Jurkat, Clone E6-1 (cell line): ENCODE data around the gene MACC1. TPM values are rescaled to one million over a fixed set of nuclear protein-coding genes. Genes with fewer than 3 reads are reported as not detected.

Experiments
- DNase-seq: peaks from one replicate; pipeline ENCODE4 v3.0.0-alpha.2; 2011; ENCODE audit warnings: low read depth, low spot score
- H3K4me3 ChIP-seq: 2 replicates; pipeline ENCODE4 v1.5.1; 2011; ENCODE audit warnings: mild to moderate bottlenecking, low read length, control low read depth, moderate library complexity
- polyA plus RNA-seq: library from polyadenylated mRNA; unstranded; fragments of >200 nt; gene quantifications from one replicate; pipeline ENCODE4 v1.2.1, GENCODE V29; 2012; ENCODE audit warnings: missing spikeins; ENCODE audit not compliant: insufficient read length, insufficient read depth

MACC1 gene
- polyA plus RNA-seq = 0.39 TPM

DNA sequence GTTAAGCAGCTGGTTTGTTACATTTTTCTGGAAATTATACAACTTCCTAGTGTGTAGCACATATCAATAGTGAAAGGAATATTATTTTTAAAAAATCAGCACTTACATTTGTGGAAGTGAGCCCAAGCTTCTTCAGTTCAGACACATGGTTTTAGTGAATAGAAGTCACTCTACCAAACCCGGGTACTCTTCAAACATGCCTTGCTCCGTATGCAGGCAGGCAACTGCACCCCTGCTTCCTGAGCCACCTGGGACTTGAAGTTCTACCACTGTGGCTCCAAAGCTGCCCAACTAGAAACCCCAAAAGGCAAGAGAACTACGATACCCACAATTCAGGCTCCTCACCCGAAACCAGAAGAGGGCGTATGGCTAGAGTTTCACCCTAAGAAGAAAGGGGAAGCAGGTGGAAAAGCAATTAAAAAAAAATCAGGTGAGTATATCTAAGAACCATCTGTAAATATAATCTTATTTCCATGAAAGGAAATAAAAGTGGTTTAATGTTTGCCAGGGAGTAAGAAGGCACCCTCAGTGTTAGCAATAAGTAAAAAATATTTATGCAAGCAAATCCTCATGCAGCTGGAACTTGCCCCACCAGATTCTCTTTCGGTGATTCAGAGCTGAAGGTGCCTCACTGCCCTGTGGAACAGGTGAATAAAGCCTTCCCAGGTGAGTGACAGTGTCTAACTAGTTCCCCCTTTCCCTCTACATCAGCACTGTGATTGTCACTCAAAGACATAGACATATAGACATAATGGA lies at the start of gene MACC1:
TSS of gene MACC1 (minus strand) at position 192 of the 756 bp plus-strand sequence. CDS start 55,522 bp downstream, outside the sequence.
- peak; percentile 24 for DNase-seq
- H3K4me3 ChIP-seq = no peak within 1 kb of the TSS

- DNase-seq = no peak
- H3K4me3 ChIP-seq = no peak overlapping the region
These were observed 47.4 kb upstream of the MACC1 start for GRCh38 chr7:20264623-20265022.

- no peak overlapping the region for H3K4me3 ChIP-seq
- no peak for DNase-seq
These were observed 43.0 kb upstream of the MACC1 start for GRCh38 chr7:20260223-20260622.

DNA sequence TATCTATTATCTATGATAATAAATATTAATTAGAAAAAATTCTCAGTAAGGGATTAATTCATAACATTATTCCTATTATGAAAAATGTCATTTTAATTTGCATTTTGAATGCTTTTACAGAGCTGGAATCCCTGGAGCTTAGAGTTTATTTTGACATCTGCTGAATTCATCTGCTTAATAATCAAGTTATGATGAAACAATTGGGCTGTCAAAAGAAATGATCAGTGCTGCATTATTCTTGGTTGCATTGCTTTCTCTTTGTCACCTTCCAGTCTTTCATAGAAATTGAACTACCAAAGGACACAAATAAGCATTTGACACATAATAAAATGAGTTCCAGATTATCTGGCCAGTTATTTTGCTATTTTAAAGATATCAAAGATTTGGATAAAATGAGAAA lies 40.0 kb upstream of the MACC1 start:
- H3K4me3 ChIP-seq = no peak overlapping the region
- DNase-seq = no peak

GRCh38 chr7:20249920-20250319 lies 32.7 kb upstream of the MACC1 start:
- no peak overlapping the region for H3K4me3 ChIP-seq
- no peak for DNase-seq

GRCh38 chr7:20249376-20249775 lies 32.2 kb upstream of the MACC1 start:
- DNase-seq = no peak
- H3K4me3 ChIP-seq = no peak overlapping the region

GRCh38 chr7:20246236-20246635 lies 29.1 kb upstream of the MACC1 start:
- H3K4me3 ChIP-seq = no peak overlapping the region
- DNase-seq = no peak

DNA sequence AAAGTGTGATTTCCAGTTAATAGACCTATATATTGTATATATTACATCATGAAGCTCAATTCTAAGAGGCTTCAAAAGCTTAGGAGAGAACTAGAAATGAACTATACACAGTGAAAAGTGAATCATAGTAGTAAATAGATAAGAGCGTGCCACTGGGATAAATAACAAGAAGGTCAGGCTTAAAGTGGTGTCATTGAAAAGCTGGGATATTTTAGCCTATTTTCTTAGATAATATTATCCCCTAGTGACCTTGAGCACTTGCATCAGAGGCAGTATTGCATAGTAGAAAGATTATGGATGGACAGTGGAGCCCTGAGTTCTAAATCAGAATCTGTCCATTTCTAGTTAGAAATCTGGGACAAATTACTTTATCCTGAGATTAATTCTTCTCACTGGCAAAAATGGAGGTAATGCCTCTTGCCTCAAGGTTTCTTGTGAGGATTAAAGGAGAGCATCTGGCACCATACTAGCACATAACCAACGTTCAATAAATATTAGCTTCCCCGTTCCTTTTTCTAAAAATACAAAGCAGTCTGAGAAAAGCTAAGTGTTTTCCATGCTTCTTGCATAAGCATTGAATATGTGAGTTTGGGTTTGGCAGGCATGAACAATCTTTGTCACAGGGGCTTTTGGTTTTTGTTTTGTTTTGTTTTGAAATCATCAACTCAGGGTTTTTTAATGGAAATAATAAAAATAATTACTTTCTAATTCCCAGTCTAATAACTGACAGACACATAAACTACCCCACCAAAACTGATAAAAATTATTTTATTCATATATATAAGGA lies 27.3 kb upstream of the MACC1 start:
- no peak overlapping the region for H3K4me3 ChIP-seq
- DNase-seq = no peak

DNA sequence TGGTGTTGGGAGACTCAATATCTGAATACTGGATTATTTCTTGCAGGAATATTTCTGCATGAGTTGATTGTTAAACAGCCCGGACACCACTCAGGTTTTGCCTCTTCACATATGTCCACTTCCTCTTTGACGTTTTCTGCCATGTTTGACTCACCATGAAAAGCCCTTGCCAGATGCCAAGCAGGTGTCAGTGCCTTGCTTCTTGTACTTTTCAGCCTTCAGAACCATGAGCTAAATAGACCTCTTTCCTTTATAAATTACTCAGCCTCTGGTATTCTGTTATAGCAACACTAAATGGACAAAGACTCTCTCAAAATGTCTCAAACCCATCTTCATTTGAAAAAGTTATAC lies 24.7 kb upstream of the MACC1 start:
- no peak overlapping the region for H3K4me3 ChIP-seq
- no peak for DNase-seq

GRCh38 chr7:20241194-20241910 lies 24.2 kb upstream of the MACC1 start:
- DNase-seq = no peak
- no peak overlapping the region for H3K4me3 ChIP-seq

GRCh38 chr7:20240080-20240926 lies 23.1 kb upstream of the MACC1 start:
- no peak for DNase-seq
- no peak overlapping the region for H3K4me3 ChIP-seq

GRCh38 chr7:20238754-20239324 lies 21.7 kb upstream of the MACC1 start:
- no peak for DNase-seq
- H3K4me3 ChIP-seq = no peak overlapping the region

DNA sequence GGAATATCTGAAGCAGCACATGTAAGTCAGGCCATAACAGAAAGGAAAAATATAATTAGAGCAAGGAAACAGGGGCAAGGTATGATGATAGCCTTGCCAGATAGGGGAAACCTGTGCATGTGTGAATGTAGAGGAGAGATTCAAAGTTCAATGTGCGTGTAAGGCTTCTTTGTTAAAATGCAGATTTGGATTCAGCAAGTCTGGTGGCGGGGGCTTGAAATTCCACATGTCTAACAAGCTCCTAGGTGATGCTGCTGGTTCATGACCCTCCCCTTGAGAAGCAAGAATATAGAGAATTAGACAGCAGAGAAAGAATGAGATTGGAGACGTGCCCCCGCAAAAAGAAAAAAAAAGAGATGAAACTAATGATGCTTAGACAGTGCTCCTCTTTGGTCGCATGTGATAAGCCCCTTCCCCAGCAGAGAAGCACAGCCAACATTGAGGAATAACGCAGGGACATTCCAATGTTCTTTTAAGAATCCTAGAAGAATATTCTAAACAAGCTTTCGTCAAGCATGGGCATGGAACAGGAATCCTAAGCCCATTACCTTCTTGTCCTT lies 21.1 kb upstream of the MACC1 start:
- DNase-seq = no peak
- no peak overlapping the region for H3K4me3 ChIP-seq

DNA sequence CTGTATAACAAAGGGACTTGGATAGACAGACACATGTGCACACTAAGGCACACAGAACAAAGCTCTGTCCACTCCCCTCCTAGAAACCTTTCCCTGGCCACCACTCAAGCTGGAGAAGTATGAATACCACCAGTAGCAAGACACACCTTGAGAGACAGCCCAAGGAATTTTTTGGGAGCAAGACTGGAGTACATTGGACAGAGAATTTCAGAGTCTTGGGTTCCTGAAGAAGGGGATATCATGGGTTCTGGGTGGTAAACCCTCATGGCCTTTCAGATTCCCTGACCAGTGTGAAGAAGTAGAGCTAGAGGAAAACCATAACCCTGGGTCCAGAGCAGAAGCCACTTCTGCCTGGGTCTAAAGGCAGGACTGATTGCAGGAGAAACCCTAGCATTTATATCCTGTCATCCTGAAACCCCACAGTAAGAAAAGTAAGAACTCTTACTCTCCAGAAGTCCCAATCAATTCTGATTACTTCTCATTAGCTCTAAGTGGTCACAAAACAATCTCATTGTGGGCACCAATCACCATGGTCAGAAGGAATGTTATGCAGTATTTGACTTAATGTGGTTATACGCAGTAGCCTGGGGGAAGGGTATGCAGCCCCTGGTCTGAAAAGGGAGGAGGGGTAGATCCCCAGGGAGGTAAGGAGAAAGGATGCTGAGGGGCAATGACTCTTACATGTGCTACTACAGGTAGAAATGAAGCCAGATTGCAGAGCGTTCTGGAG lies 20.4 kb upstream of the MACC1 start:
- H3K4me3 ChIP-seq = no peak overlapping the region
- no peak for DNase-seq

DNA sequence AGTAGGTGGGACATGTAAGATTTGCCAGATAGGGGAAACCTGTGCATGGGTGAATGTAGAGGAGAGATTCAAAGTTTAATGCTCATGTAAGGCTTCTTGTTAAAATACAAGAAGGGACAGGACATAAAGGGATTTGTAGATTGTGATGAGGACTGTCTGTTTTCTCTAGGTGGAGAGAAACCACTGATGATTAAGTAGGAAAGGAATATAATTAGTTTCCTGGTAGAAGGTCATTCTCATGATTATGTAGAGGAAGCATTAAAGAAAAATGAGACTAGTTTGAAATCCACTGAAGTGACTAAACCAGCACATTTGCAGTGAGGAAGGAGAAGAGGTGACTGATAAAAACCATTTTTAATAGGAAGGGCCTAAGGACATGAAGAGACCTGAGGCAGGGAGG lies 19.6 kb upstream of the MACC1 start:
- no peak overlapping the region for H3K4me3 ChIP-seq
- no peak for DNase-seq

DNA sequence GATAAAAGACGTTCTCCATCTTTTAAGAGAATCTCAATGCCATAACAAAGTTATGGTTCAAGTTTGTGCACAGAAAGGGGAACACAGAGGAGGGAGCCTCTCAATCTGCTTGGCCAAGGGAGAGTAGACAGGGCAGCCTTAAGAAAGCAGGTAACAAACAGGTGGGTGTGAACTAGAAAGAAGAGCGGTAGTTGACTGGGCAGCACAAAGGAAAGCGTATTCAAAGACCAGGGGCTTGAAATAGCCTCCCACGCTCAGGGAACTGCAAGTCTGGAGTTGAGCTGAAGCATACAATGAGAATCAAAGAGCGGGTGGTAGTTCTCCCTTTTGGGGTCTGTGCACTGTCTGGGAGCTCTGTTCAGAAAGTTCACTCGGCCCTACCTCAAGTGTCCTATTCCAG lies 18.9 kb upstream of the MACC1 start:
- no peak overlapping the region for H3K4me3 ChIP-seq
- DNase-seq = no peak

DNA sequence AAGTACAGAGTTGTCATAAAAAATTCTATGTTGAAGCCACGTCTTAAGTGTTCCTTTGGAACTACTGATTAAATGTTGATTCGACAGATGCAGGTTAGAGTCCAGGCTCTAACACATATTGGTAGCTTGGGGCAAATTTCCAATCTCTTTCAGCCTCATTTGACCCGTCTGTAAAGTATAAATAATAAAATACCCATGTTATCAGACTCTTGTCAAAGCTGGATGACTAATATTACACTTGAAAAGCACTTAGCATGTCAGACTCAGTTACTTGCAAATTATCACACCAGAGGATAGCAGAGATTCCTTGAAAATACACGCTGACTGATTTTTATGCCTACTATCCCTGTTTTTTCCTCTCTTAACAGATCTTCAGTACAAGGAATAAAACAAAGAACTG lies 18.1 kb upstream of the MACC1 start:
- no peak for DNase-seq
- no peak overlapping the region for H3K4me3 ChIP-seq

DNA sequence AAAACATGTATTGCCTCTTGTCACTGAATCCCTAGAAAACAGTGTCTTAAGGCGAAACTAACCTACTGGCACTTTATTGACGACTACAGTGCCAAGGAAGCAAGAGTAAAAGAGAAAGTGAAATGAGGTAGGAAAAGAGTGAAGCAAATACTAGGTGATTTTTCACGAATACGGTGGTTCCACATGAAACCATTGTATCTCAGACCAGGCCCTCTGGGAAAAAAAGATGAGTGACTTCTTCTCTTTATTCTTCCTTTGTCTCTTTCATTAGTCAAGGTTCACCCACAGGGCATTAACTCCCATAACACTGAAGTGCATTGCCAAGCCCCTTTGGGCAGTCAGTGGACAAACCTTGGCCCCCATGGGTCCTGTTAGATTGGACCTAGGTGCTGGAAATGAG lies 16.2 kb upstream of the MACC1 start:
- H3K4me3 ChIP-seq = no peak overlapping the region
- no peak for DNase-seq
